Myocyte (in vitro differentiated cells): ENCODE data around the gene RASA3. TPM values are rescaled to one million over a fixed set of nuclear protein-coding genes. Genes with fewer than 3 reads are reported as not detected.

ENCODE experiments used
- DNase-seq: peaks from one replicate; pipeline ENCODE4 v3.0.0-alpha.2; 2012; ENCODE audit warnings: low read depth
- total RNA-seq: library from RNA; depleted of rRNA; stranded (reverse); fragments of >200 nt; gene quantifications from 2 replicates; pipeline ENCODE4 v1.2.3, GENCODE V29; 2014

Gene RASA3
- total RNA-seq, 1 donor from 2014 or later = 36.0 TPM

GRCh38 chr13:114058051-114058867 is 74.2 kb downstream of the RASA3 start:
- no peak for DNase-seq

- DNase-seq = no peak
Observed at GRCh38 chr13:114057166-114058050, 75.0 kb downstream of the RASA3 start.

GRCh38 chr13:114056205-114057013 is 76.0 kb downstream of the RASA3 start:
- DNase-seq = no peak

- no peak for DNase-seq
Observed at GRCh38 chr13:114055766-114056165, 76.7 kb downstream of the RASA3 start.

GRCh38 chr13:114054830-114055439 is 77.5 kb downstream of the RASA3 start:
- DNase-seq = no peak

- DNase-seq = no peak
Observed at GRCh38 chr13:114054264-114054663, 78.2 kb downstream of the RASA3 start.

GRCh38 chr13:114053026-114053425 is 79.4 kb downstream of the RASA3 start:
- DNase-seq = peak; percentile 62

GRCh38 chr13:114050536-114051450 is 81.6 kb downstream of the RASA3 start:
- DNase-seq = no peak

GRCh38 chr13:114049626-114050101 is 82.8 kb downstream of the RASA3 start:
- no peak for DNase-seq

GRCh38 chr13:114049026-114049425 is 83.4 kb downstream of the RASA3 start:
- no peak for DNase-seq

- no peak for DNase-seq
Observed at GRCh38 chr13:114048443-114048842, 84.0 kb downstream of the RASA3 start.

- no peak for DNase-seq
Observed at GRCh38 chr13:114047358-114047881, 85.0 kb downstream of the RASA3 start.

GRCh38 chr13:114046431-114046975 is 85.9 kb downstream of the RASA3 start:
- DNase-seq = no peak

GRCh38 chr13:114045113-114045735 is 87.2 kb downstream of the RASA3 start:
- no peak for DNase-seq

GRCh38 chr13:114044486-114044885 is 87.9 kb downstream of the RASA3 start:
- no peak for DNase-seq

- peak; percentile 85 for DNase-seq
Observed at GRCh38 chr13:114043421-114044053, 88.9 kb downstream of the RASA3 start.

GRCh38 chr13:114042066-114042815 is 90.2 kb downstream of the RASA3 start:
- DNase-seq = no peak
